ENCODE measurements around the gene KRT85. TPM values are rescaled to one million over a fixed set of nuclear protein-coding genes. Genes with fewer than 3 reads are reported as not detected.

The KRT85 gene
- total RNA-seq, 4 donors from 2014 or later, result not detected

- Histone ChIP-seq H3K36me3 (no peaks in the 10 kb centered on the region), H3K4me3 (no peak within 1 kb of the TSS), H3K4me1 (peaks cover 0 to 3% (median 0%) of the 10 kb centered on the region in 3 donors), H3K27ac (no peak within 1 kb of the TSS), H3K9me3 (no peaks in the 10 kb centered on the region), H3K27me3 (peaks cover 0 to 17% (median 0%) of the 10 kb centered on the region in 4 donors)
- TF ChIP-seq POLR2A (IDR thresholded peaks at IDR 0.05), result no peak
- no peak for TF ChIP-seq CTCF (IDR thresholded peaks at IDR 0.05)
- 83 to 86% methylated on average over 4 to 5 of the region's 14 CpGs for WGBS, 2 donors
- intact Hi-C loops (cut with DNase I), result no loop called here
- no peak for DNase-seq
Measured at GRCh38 chr12:52405922-52406385, 38.7 kb upstream of the KRT85 start, which contains the start of gene KRT82. TSS of gene KRT82 (minus strand) at chr12:52406335. CDS start at chr12:52406277, 58 bp downstream.

- 68 to 72% methylated on average over 3 of the region's 3 CpGs for WGBS, 2 donors
Measured at GRCh38 chr12:52404951-52405350, 37.7 kb upstream of the KRT85 start.

GRCh38 chr12:52403561-52403960 lies 36.3 kb upstream of the KRT85 start:
- no peak for TF ChIP-seq CTCF (IDR thresholded peaks at IDR 0.05)
- no peak for TF ChIP-seq POLR2A (IDR thresholded peaks at IDR 0.05)
- Histone ChIP-seq H3K27ac (no peak overlapping the region), H3K4me3 (no peak overlapping the region), H3K27me3 (peaks cover 0 to 20% (median 0%) of the 10 kb centered on the region in 4 donors), H3K9me3 (no peaks in the 10 kb centered on the region), H3K4me1 (no peaks in the 10 kb centered on the region), H3K36me3 (no peaks in the 10 kb centered on the region)
- DNase-seq, result no peak
- 90 to 95% methylated on average over 5 to 9 of the region's 9 CpGs for WGBS, 2 donors
- intact Hi-C loops (cut with DNase I), result no loop called here

More at GRCh38 chr12:52404951-52405350, 37.7 kb upstream of the KRT85 start:
- TF ChIP-seq CTCF (IDR thresholded peaks at IDR 0.05) (no peak), POLR2A (IDR thresholded peaks at IDR 0.05) (no peak)
- Histone ChIP-seq H3K9me3 (no peaks in the 10 kb centered on the region), H3K4me3 (no peak overlapping the region), H3K36me3 (no peaks in the 10 kb centered on the region), H3K27me3 (peaks cover 0 to 20% (median 0%) of the 10 kb centered on the region in 4 donors), H3K4me1 (no peaks in the 10 kb centered on the region), H3K27ac (no peak overlapping the region)
- intact Hi-C loops (cut with DNase I), result no loop called here
- DNase-seq, result no peak

GRCh38 chr12:52402873-52403540 lies 35.7 kb upstream of the KRT85 start:
- no peaks in the 10 kb centered on the region for H3K4me1 ChIP-seq
- H3K4me3 ChIP-seq, result no peak overlapping the region
- H3K9me3 ChIP-seq, result no peaks in the 10 kb centered on the region
- no peak overlapping the region for H3K27ac ChIP-seq
- intact Hi-C loops (cut with DNase I), result no loop called here
- peaks cover 0 to 14% (median 0%) of the 10 kb centered on the region in 4 donors for H3K27me3 ChIP-seq
- H3K36me3 ChIP-seq, result no peaks in the 10 kb centered on the region
- TF ChIP-seq CTCF (IDR thresholded peaks at IDR 0.05) (no peak), POLR2A (IDR thresholded peaks at IDR 0.05) (no peak)
- 47 to 80% methylated on average over 3 of the region's 3 CpGs for WGBS, 2 donors
- no peak for DNase-seq

- TF ChIP-seq POLR2A (IDR thresholded peaks at IDR 0.05) (no peak), CTCF (IDR thresholded peaks at IDR 0.05) (no peak)
- H3K36me3 ChIP-seq, result no peaks in the 10 kb centered on the region
- no peaks in the 10 kb centered on the region for H3K9me3 ChIP-seq
- no peak overlapping the region for H3K27ac ChIP-seq
- peaks cover 0 to 8% (median 0%) of the 10 kb centered on the region in 4 donors for H3K27me3 ChIP-seq
- H3K4me3 ChIP-seq, result no peak overlapping the region
- 100% methylated on average over 2 of the region's 2 CpGs for WGBS, 2 donors
- intact Hi-C loops (cut with DNase I), result no loop called here
- no peaks in the 10 kb centered on the region for H3K4me1 ChIP-seq
- DNase-seq, result no peak
Measured at GRCh38 chr12:52402377-52402776, 35.1 kb upstream of the KRT85 start.

Data from esophagus squamous epithelium (tissue), 5 donors.